GM21423 (cell line): ENCODE results near the gene YJU2.
"Not testable (repeated sequence)": the region's sequence is repeated elsewhere in the genome, so short reads cannot be mapped to it uniquely, and the experiment has no call there.

Experiments used
- ATAC-seq: cut with Tn5 transposase; IDR thresholded peaks from one replicate; pipeline ENCODE4 v1.9.1; 2021; ENCODE audit warnings: mild to moderate bottlenecking, moderate library complexity; ENCODE audit not compliant: unreplicated experiment

YJU2 gene

GRCh38 chr19:4246767-4247593 lies at the start of gene YJU2:
Gene YJU2 (plus strand): TSS chr19:4247080. CDS start chr19:4247147, 67 bp downstream.
- ATAC-seq: peak; percentile 86

- ATAC-seq: no peak
Observed at GRCh38 chr19:4197228-4197624, 49.7 kb upstream of the YJU2 start.

- no peak for ATAC-seq
Observed at GRCh38 chr19:4197625-4198466, 49.0 kb upstream of the YJU2 start.

- no peak for ATAC-seq
Observed at GRCh38 chr19:4198467-4199126, 48.3 kb upstream of the YJU2 start.

- no peak for ATAC-seq
Observed at GRCh38 chr19:4199699-4200293, 47.1 kb upstream of the YJU2 start.

GRCh38 chr19:4200940-4201542 lies 45.8 kb upstream of the YJU2 start:
- no peak for ATAC-seq

GRCh38 chr19:4201798-4202197 lies 45.1 kb upstream of the YJU2 start:
- no peak for ATAC-seq

GRCh38 chr19:4206818-4207484 lies 39.9 kb upstream of the YJU2 start:
- no peak for ATAC-seq

- no peak for ATAC-seq
Observed at GRCh38 chr19:4208385-4209094, 38.3 kb upstream of the YJU2 start.

- ATAC-seq: no peak
Observed at GRCh38 chr19:4210166-4210731, 36.6 kb upstream of the YJU2 start.

- no peak for ATAC-seq
Observed at GRCh38 chr19:4213116-4213515, 33.8 kb upstream of the YJU2 start.

- ATAC-seq: no peak
Observed at GRCh38 chr19:4215807-4216206, 31.1 kb upstream of the YJU2 start.

GRCh38 chr19:4216846-4217245 lies 30.0 kb upstream of the YJU2 start:
- no peak for ATAC-seq

GRCh38 chr19:4217429-4218264 lies 29.2 kb upstream of the YJU2 start:
- ATAC-seq: no peak

- not testable (repeated sequence) for ATAC-seq
Observed at GRCh38 chr19:4218523-4218922, 28.4 kb upstream of the YJU2 start.

- ATAC-seq: no peak
Observed at GRCh38 chr19:4220188-4220587, 26.7 kb upstream of the YJU2 start.

GRCh38 chr19:4224470-4224869 lies 22.4 kb upstream of the YJU2 start:
- ATAC-seq: no peak

- ATAC-seq: no peak
Observed at GRCh38 chr19:4225885-4226284, 21.0 kb upstream of the YJU2 start.
